ENCODE data around the gene AATF.

Gene AATF

GRCh38 chr17:36901506-36901905 is 47.2 kb upstream of the AATF start:
- H3K4me3 ChIP-seq (ENCODE audit: low read length, poor library complexity, severe bottlenecking): no peak overlapping the region
- no peaks in the 10 kb centered on the region for H3K4me1 ChIP-seq (ENCODE audit: insufficient read depth, low read length, poor library complexity, severe bottlenecking)
- no peaks in the 10 kb centered on the region for H3K36me3 ChIP-seq (ENCODE audit: insufficient read depth, low read length)
- H3K9me3 ChIP-seq (ENCODE audit: insufficient read depth, low read depth, low read length): no peaks in the 10 kb centered on the region
- H3F3A ChIP-seq (ENCODE audit: low read depth): no peaks in the 10 kb centered on the region
- H2AFZ ChIP-seq (ENCODE audit: low read length): no peak overlapping the region
- H3K27me3 ChIP-seq (ENCODE audit: insufficient read depth, low read length, poor library complexity, severe bottlenecking): no peaks in the 10 kb centered on the region
- no peak overlapping the region for H3K9ac ChIP-seq (ENCODE audit: low read depth, low read length, poor library complexity, severe bottlenecking)
- H3K9me2 ChIP-seq (replicated peaks; ENCODE audit: low read depth, low read length): no peaks in the 10 kb centered on the region
- TF ChIP-seq EZH2phosphoT487 (IDR thresholded peaks at IDR 0.05; ENCODE audit: borderline replicate concordance): no peak
- no peak for TF ChIP-seq CTCF (conservative IDR thresholded peaks at IDR 0.05; ENCODE audit: low read length)
- no peaks in the 10 kb centered on the region for H3K79me2 ChIP-seq (ENCODE audit: insufficient read depth, low read length)
- H3K4me2 ChIP-seq (ENCODE audit: low read depth, low read length, poor library complexity, severe bottlenecking): no peak overlapping the region
- H4K20me1 ChIP-seq (ENCODE audit: insufficient read depth, low read length, poor library complexity, severe bottlenecking): no peaks in the 10 kb centered on the region

- Histone ChIP-seq H3K4me1 (ENCODE audit: insufficient read depth, low read length, poor library complexity, severe bottlenecking) (no peaks in the 10 kb centered on the region), H2AFZ (ENCODE audit: low read length) (no peak overlapping the region), H3K36me3 (ENCODE audit: insufficient read depth, low read length) (no peaks in the 10 kb centered on the region), H3K4me2 (ENCODE audit: low read depth, low read length, poor library complexity, severe bottlenecking) (no peak overlapping the region), H3F3A (ENCODE audit: low read depth) (no peaks in the 10 kb centered on the region), H3K79me2 (ENCODE audit: insufficient read depth, low read length) (no peaks in the 10 kb centered on the region), H3K27me3 (ENCODE audit: insufficient read depth, low read length, poor library complexity, severe bottlenecking) (no peaks in the 10 kb centered on the region), H4K20me1 (ENCODE audit: insufficient read depth, low read length, poor library complexity, severe bottlenecking) (no peaks in the 10 kb centered on the region), H3K9me3 (ENCODE audit: insufficient read depth, low read depth, low read length) (no peaks in the 10 kb centered on the region), H3K9me2 (replicated peaks; ENCODE audit: low read depth, low read length) (no peaks in the 10 kb centered on the region), H3K4me3 (ENCODE audit: low read length, poor library complexity, severe bottlenecking) (no peak overlapping the region), H3K9ac (ENCODE audit: low read depth, low read length, poor library complexity, severe bottlenecking) (no peak overlapping the region)
- TF ChIP-seq EZH2phosphoT487 (IDR thresholded peaks at IDR 0.05; ENCODE audit: borderline replicate concordance) (no peak), CTCF (conservative IDR thresholded peaks at IDR 0.05; ENCODE audit: low read length) (no peak)
These were observed 41.3 kb upstream of the AATF start for GRCh38 chr17:36907407-36907806.

GRCh38 chr17:36910513-36910912 is 38.2 kb upstream of the AATF start:
- H2AFZ ChIP-seq (ENCODE audit: low read length): no peak overlapping the region
- H4K20me1 ChIP-seq (ENCODE audit: insufficient read depth, low read length, poor library complexity, severe bottlenecking): no peaks in the 10 kb centered on the region
- TF ChIP-seq EZH2phosphoT487 (IDR thresholded peaks at IDR 0.05; ENCODE audit: borderline replicate concordance): no peak
- no peak for TF ChIP-seq CTCF (conservative IDR thresholded peaks at IDR 0.05; ENCODE audit: low read length)
- H3K9me2 ChIP-seq (replicated peaks; ENCODE audit: low read depth, low read length): no peaks in the 10 kb centered on the region
- no peaks in the 10 kb centered on the region for H3K79me2 ChIP-seq (ENCODE audit: insufficient read depth, low read length)
- H3F3A ChIP-seq (ENCODE audit: low read depth): no peaks in the 10 kb centered on the region
- H3K36me3 ChIP-seq (ENCODE audit: insufficient read depth, low read length): no peaks in the 10 kb centered on the region
- no peaks in the 10 kb centered on the region for H3K27me3 ChIP-seq (ENCODE audit: insufficient read depth, low read length, poor library complexity, severe bottlenecking)
- no peaks in the 10 kb centered on the region for H3K4me1 ChIP-seq (ENCODE audit: insufficient read depth, low read length, poor library complexity, severe bottlenecking)
- no peak overlapping the region for H3K9ac ChIP-seq (ENCODE audit: low read depth, low read length, poor library complexity, severe bottlenecking)
- no peak overlapping the region for H3K4me2 ChIP-seq (ENCODE audit: low read depth, low read length, poor library complexity, severe bottlenecking)
- no peaks in the 10 kb centered on the region for H3K9me3 ChIP-seq (ENCODE audit: insufficient read depth, low read depth, low read length)
- no peak overlapping the region for H3K4me3 ChIP-seq (ENCODE audit: low read length, poor library complexity, severe bottlenecking)

All from Loucy (cell line).